GM12878 (cell line): ENCODE data around the gene CCDC88C. TPM values are rescaled to one million over a fixed set of nuclear protein-coding genes. Genes with fewer than 3 reads are reported as not detected.

Experiments used
- ATAC-seq: fragments of 200-7000 bp; cut with Tn5 transposase; 3 replicates; pipeline ENCODE4 v1.9.1; 2020; ENCODE audit warnings: mild to moderate bottlenecking, moderate library complexity
- BruUV-seq: library from RNA; stranded (reverse); fragments of 400-500 nt; replicated peaks from 2 replicates; lab custom pipeline; 2021; lab: Mats Ljungman, UMichigan
- CTCF ChIA-PET: fragments of 300-600 bp; sonication (Branson Sonifier 250); formaldehyde crosslinking; extraction: SDS; loops from one replicate; lab custom pipeline; 2021; ENCODE audit warnings: inconsistent platforms; lab: Yijun Ruan, JAX
- POLR2A ChIA-PET: fragments of 350-600 bp; formaldehyde crosslinking; extraction: SDS; loops from one replicate; lab custom pipeline; 2021; ENCODE audit warnings: inconsistent platforms; lab: Charles Lee
- RAD21 ChIA-PET: fragments of 300-600 bp; sonication (Branson Sonifier 250); formaldehyde crosslinking; loops from one replicate; lab custom pipeline; 2023; ENCODE audit warnings: antibody characterized with exemption; ENCODE audit not compliant: unreplicated experiment; lab: Charles Lee
- SMC1A ChIA-PET: fragments of 300-600 bp; sonication (Branson Sonifier 250); formaldehyde crosslinking; loops from one replicate; lab custom pipeline; 2023; ENCODE audit not compliant: unreplicated experiment, uncharacterized antibody; lab: Charles Lee
- DNase-seq: peaks from one replicate; pipeline ENCODE4 v3.0.0-alpha.2; 2011; ENCODE audit warnings: low read depth, low spot score
- FAIRE-seq: peaks from 3 replicates; lab custom pipeline; 2011; peaks lifted over from hg19 to GRCh38; lab: Jason Lieb, UNC
- H2AFZ ChIP-seq: 2 replicates; pipeline ENCODE4 v1.6.0; 2011; ENCODE audit warnings: low read depth, low read length, control low read depth; ENCODE audit not compliant: control insufficient read depth
- H3K27ac ChIP-seq: 2 replicates; pipeline ENCODE4 v1.5.1; 2011; ENCODE audit warnings: control low read depth; ENCODE audit not compliant: control insufficient read depth, insufficient read depth
- H3K27me3 ChIP-seq, 2 experiments: replicated peaks in 1 of 2; 2 replicates each; pipeline versions ENCODE4 v1.6.0 to v1.6.1; 2011; ENCODE audit warnings: low read length in 1 of 2; ENCODE audit not compliant: control insufficient read depth in 2 of 2, insufficient read depth in 2 of 2
- H3K36me3 ChIP-seq, 2 experiments: 2 replicates each; pipeline ENCODE4 v1.5.1; 2011; ENCODE audit warnings: low read length in 1 of 2; ENCODE audit not compliant: control insufficient read depth in 2 of 2, insufficient read depth in 2 of 2
- H3K4me1 ChIP-seq: 2 replicates; pipeline ENCODE4 v1.6.1; 2011; ENCODE audit warnings: mild to moderate bottlenecking, low read length, moderate library complexity, mixed read lengths; ENCODE audit not compliant: control insufficient read depth, insufficient read depth
- H3K4me2 ChIP-seq: 2 replicates; pipeline ENCODE4 v1.6.0; 2011; ENCODE audit warnings: control low read depth; ENCODE audit not compliant: control insufficient read depth, insufficient read depth
- H3K4me3 ChIP-seq: fragments of 200-600 bp; sonication (generic); 2 replicates; pipeline ENCODE4 v1.5.1; 2016
- H3K79me2 ChIP-seq: 2 replicates; pipeline ENCODE4 v1.6.0; 2011; ENCODE audit warnings: low read length; ENCODE audit not compliant: control insufficient read depth, insufficient read depth
- H3K9ac ChIP-seq: 2 replicates; pipeline ENCODE4 v1.8.0; 2011; ENCODE audit warnings: low read length, control low read depth, mixed read lengths; ENCODE audit not compliant: control insufficient read depth, insufficient read depth
- H3K9me3 ChIP-seq: replicated peaks from 3 replicates; pipeline ENCODE4 v1.5.1; 2011; ENCODE audit warnings: mild to moderate bottlenecking, low read length; ENCODE audit not compliant: control insufficient read depth, insufficient read depth
- H4K20me1 ChIP-seq: 2 replicates; pipeline ENCODE4 v1.6.0; 2011; ENCODE audit not compliant: control insufficient read depth, insufficient read depth
- POLR2A ChIP-seq: IDR thresholded peaks from 2 replicates; pipeline ENCODE4 v1.6.1; 2011; ENCODE audit warnings: low read depth, mild to moderate bottlenecking, low read length
- WGBS: methylation state at CpG from one replicate; pipeline ENCODE4 v1.1.6; 2016; ENCODE audit warnings: low lambda C conversion rate; ENCODE audit not compliant: insufficient replicate concordance, insufficient coverage; ENCODE audit errors: missing lambda C conversion rate; 5-methylcytosine and 5-hydroxymethylcytosine counted together
- in situ Hi-C: fragments of 300-500 bp; cut with MboI; formaldehyde crosslinking; loops from 9 replicates; pipeline ENCODE4 v1.14.3; 2018; ENCODE audit warnings: mixed read lengths
- intact Hi-C: fragments of 100-400 bp; cut with micrococcal nuclease; formaldehyde crosslinking; loops from one replicate; pipeline ENCODE4 v1.14.2; 2022; ENCODE audit not compliant: unreplicated experiment
- polyA plus RNA-seq, 11 experiments: library from polyadenylated mRNA; depleted of rRNA in 4 of 11; unstranded in 6 of 11; stranded (reverse) in 5 of 11; fragments of >200 nt; fragmentation: Nextera tagmentation in 4 of 11; fragmentation: Illumina TruSeq in 1 of 11; extraction: Ambion mirVana in 4 of 11; extraction: Trizol in 1 of 11; gene quantifications; 1 replicate in 1 of 11; 2 replicates in 10 of 11; pipeline versions ENCODE4 v1.2.1 to v1.2.3, GENCODE V29; 2011 to 2016; ENCODE audit warnings: inconsistent platforms in 2 of 11, missing spikeins in 2 of 11, low read depth in 1 of 11
- total RNA-seq, 4 experiments: library from RNA; depleted of rRNA in 3 of 4; stranded (reverse); fragments of >200 nt in 3 of 4; fragmentation: Illumina TruSeq in 1 of 4; extraction: Trizol in 1 of 4; gene quantifications; 2 replicates each; pipeline versions ENCODE4 v1.2.1 to v1.2.3, GENCODE V29; 2013 to 2021
- TF ChIP-seq, protein P1 (sequence below): fragments of 150-350 bp; IDR thresholded peaks from 2 replicates; pipeline ENCODE4 v1.6.1; 2014; ENCODE audit warnings: mild to moderate bottlenecking, low read depth, low read length

The CCDC88C gene
- total and polyA plus RNA-seq, 10 of the 15 experiments (the other 5 are each of a cell fraction or from before 2014, with no cell fraction given): 4.0 to 79.6 (median 36.6) TPM

DNA sequence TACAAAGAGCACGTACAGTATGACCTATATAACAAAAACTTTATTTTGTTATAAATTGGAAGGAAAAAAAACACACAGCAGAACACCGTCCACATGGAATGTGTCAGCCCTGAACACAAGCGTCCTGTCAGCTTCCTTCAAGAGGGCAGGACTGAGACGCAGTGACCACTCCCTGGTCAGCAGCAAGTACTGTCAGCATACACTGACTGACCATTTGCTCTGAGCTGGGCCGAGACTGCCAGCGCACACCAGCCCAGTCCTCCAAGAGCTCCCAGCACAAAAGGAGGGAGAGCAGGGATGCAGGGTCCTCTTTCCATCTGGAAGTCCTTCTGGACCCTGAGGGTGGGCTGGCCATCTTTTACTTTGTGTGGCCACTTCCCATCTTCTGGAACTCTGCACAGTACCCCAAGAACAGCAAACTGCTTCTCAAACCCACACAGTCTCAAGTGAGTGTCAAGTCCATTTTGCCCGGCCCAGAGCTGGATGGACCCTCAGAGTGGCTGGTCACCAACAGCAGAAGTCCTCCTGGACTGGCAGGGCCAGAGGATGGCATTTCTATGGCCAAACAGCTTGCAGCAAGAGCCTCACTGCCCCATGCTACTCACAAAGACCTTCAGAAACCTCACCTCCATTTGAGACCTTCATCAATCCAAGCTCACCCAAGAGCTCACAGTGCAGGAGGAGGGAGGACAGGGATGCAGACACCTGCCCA, 11.7 kb downstream of the CCDC88C start:
- peaks cover 19% of the 10 kb centered on the region for H4K20me1 ChIP-seq
- ATAC-seq (peak; percentile 2; the same call in 1 of the 3 replicates), FAIRE-seq (no peak), DNase-seq (no peak)
- H3K79me2 ChIP-seq: peaks cover 95% of the 10 kb centered on the region
- H3K27ac ChIP-seq: no peak overlapping the region
- ChIA-PET SMC1A (interaction anchor here (1.0 to 1.5 kb wide), 3 partner anchors 9 to 56 kb away, joined by 3 to 5 read pairs (median 4); no protein-coding TSS in a partner anchor), POLR2A (interaction anchor here (0.6 kb wide), 2 partner anchors 41 to 50 kb away, joined by 3 to 4 read pairs; no protein-coding TSS in a partner anchor), CTCF (interaction anchor here (0.8 to 1.1 kb wide), 2 partner anchors 9 to 229 kb away, joined by 3 read pairs; no protein-coding TSS in a partner anchor), RAD21 (interaction anchor here (0.7 to 1.5 kb wide), 2 partner anchors 31 to 82 kb away, joined by 3 read pairs; no protein-coding TSS in a partner anchor)
- H3K9ac ChIP-seq: no peak overlapping the region
- H3K4me1 ChIP-seq: peaks cover 57% of the 10 kb centered on the region
- H3K4me3 ChIP-seq: no peak overlapping the region; the same call in 1 of the 2 replicates
- in situ Hi-C loops: no loop called here
- TF ChIP-seq, protein P1, sequence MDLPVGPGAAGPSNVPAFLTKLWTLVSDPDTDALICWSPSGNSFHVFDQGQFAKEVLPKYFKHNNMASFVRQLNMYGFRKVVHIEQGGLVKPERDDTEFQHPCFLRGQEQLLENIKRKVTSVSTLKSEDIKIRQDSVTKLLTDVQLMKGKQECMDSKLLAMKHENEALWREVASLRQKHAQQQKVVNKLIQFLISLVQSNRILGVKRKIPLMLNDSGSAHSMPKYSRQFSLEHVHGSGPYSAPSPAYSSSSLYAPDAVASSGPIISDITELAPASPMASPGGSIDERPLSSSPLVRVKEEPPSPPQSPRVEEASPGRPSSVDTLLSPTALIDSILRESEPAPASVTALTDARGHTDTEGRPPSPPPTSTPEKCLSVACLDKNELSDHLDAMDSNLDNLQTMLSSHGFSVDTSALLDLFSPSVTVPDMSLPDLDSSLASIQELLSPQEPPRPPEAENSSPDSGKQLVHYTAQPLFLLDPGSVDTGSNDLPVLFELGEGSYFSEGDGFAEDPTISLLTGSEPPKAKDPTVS: no peak
- peak; percentile 11 for TF ChIP-seq POLR2A
- intact Hi-C loops: no loop called here
- H3K9me3 ChIP-seq: no peaks in the 10 kb centered on the region
- H3K36me3 ChIP-seq: peaks cover 36% of the 10 kb centered on the region in 2 experiments
- H2AFZ ChIP-seq: no peak overlapping the region
- 88% methylated on average over 7 of the region's 7 CpGs for WGBS
- no peaks in the 10 kb centered on the region for H3K27me3 ChIP-seq
- H3K4me2 ChIP-seq: 0 out of 2 replicates have a peak overlapping the region, but pooled peaks have one; percentile 7
- BruUV-seq: no TSS peak
